ENCODE measurements around the gene FKBP2. TPM values are rescaled to one million over a fixed set of nuclear protein-coding genes. Genes with fewer than 3 reads are reported as not detected.

Gene FKBP2
- total and polyA plus RNA-seq, 2 of the 13 experiments (the other 11 are each of a cell fraction or from before 2014, with no cell fraction given): 30.1 to 53.3 TPM

- TF ChIP-seq ATF6 (CRISPR knock-in tag; conservative IDR thresholded peaks at IDR 0.05): no peak
- TF ChIP-seq ZNF589 (CRISPR knock-in tag; conservative IDR thresholded peaks at IDR 0.05): 0 out of 2 replicates have a peak, but pooled peaks have one; percentile 33
- TF ChIP-seq DRAP1 (CRISPR knock-in tag; IDR thresholded peaks at IDR 0.05): 0 out of 2 replicates have a peak, but pooled peaks have one; percentile 41
- TF ChIP-seq MXD3 (CRISPR knock-in tag; IDR thresholded peaks at IDR 0.05): peak; percentile 50; the same call in 1 of the 2 replicates
- no peak for TF ChIP-seq IRX3 (CRISPR knock-in tag; IDR thresholded peaks at IDR 0.05; ENCODE audit: borderline replicate concordance, low read depth)
- TF ChIP-seq ZNF501 (CRISPR knock-in tag; IDR thresholded peaks at IDR 0.05): 0 out of 2 replicates have a peak, but pooled peaks have one; percentile 18
- TF ChIP-seq HNRNPK (IDR thresholded peaks at IDR 0.05; ENCODE audit: low read depth, low read length, poor library complexity, severe bottlenecking): peak; percentile 36
- TF ChIP-seq SAP130 (CRISPR knock-in tag; IDR thresholded peaks at IDR 0.05; ENCODE audit: low read depth): peak; percentile 28; the same call in 1 of the 2 replicates
- no peak for TF ChIP-seq ZNF598 (CRISPR knock-in tag; IDR thresholded peaks at IDR 0.05; ENCODE audit: borderline replicate concordance)
- TF ChIP-seq POLR2AphosphoS5 (IDR thresholded peaks at IDR 0.05; ENCODE audit: low read depth, low read length): peak; percentile 27; the same call in 1 of the 2 replicates
- TF ChIP-seq TOPORS (CRISPR knock-in tag; IDR thresholded peaks at IDR 0.05): peak; percentile 3; the same call in 1 of the 2 replicates
- peak; percentile 7; the same call in 1 of the 2 replicates for TF ChIP-seq RARA (CRISPR knock-in tag; IDR thresholded peaks at IDR 0.05)
- TF ChIP-seq ATF7-NPFF (CRISPR knock-in tag; IDR thresholded peaks at IDR 0.05; ENCODE audit: low read depth): peak; percentile 51; the same call in 1 of the 2 replicates
- TF ChIP-seq KDM2A (CRISPR knock-in tag; IDR thresholded peaks at IDR 0.05; ENCODE audit: borderline replicate concordance, low read depth): peak; percentile 51; the same call in 1 of the 2 replicates
- TF ChIP-seq ZNF879 (CRISPR knock-in tag; IDR thresholded peaks at IDR 0.05): 0 out of 2 replicates have a peak, but pooled peaks have one; percentile 45
- TF ChIP-seq ZBTB7B (CRISPR knock-in tag; IDR thresholded peaks at IDR 0.05): 0 out of 2 replicates have a peak, but pooled peaks have one; percentile 19
- 0 out of 2 replicates have a peak, but pooled peaks have one; percentile 21 for TF ChIP-seq SIN3A (IDR thresholded peaks at IDR 0.05; ENCODE audit: borderline replicate concordance, low read depth, low read length)
- no peak for TF ChIP-seq POGZ (CRISPR knock-in tag; IDR thresholded peaks at IDR 0.05)
- peak; percentile 9; the same call in 1 of the 2 replicates for TF ChIP-seq ZFY (CRISPR knock-in tag; IDR thresholded peaks at IDR 0.05)
- 0 out of 2 replicates have a peak, but pooled peaks have one; percentile 10 for TF ChIP-seq PAXIP1 (CRISPR knock-in tag; conservative IDR thresholded peaks at IDR 0.05)
- TF ChIP-seq SMAD3 (CRISPR knock-in tag; IDR thresholded peaks at IDR 0.05): no peak
- TF ChIP-seq HNRNPLL (IDR thresholded peaks at IDR 0.05; ENCODE audit: low read depth, low read length, poor library complexity, severe bottlenecking): peak; percentile 19
- peak; percentile 75; the same call in 1 of the 2 replicates for TF ChIP-seq ZC3H13 (CRISPR knock-in tag; IDR thresholded peaks at IDR 0.05)
These were observed 6.8 kb upstream of the FKBP2 start, which contains the start of gene VEGFB (continued) for GRCh38 chr11:64233913-64234586.

All from HepG2 (cell line).